ENCODE measurements around the gene CNTFR. TPM values are rescaled to one million over a fixed set of nuclear protein-coding genes. Genes with fewer than 3 reads are reported as not detected.
"Not testable (repeated sequence)": the region's sequence is repeated elsewhere in the genome, so short reads cannot be mapped to it uniquely, and the experiment has no call there.

Gene CNTFR
- total RNA-seq, 1 donor from 2014 or later = 1.1 TPM

GRCh38 chr9:34544035-34544434, 45.5 kb downstream of the CNTFR start:
- Histone ChIP-seq H3K36me3 (ENCODE audit: control insufficient read depth, insufficient read depth, low read length) (no peaks in the 10 kb centered on the region), H3K27me3 (ENCODE audit: control insufficient read depth, insufficient read depth, low read length) (peaks cover 17% of the 10 kb centered on the region), H3K4me3 (ENCODE audit: low read depth, low read length) (no peak overlapping the region)
- no peak for DNase-seq (ENCODE audit: low read depth)
- TF ChIP-seq CTCF (IDR thresholded peaks at IDR 0.05; ENCODE audit: insufficient read depth, low read length, poor library complexity, severe bottlenecking) = no peak

- no peak for TF ChIP-seq CTCF (IDR thresholded peaks at IDR 0.05; ENCODE audit: insufficient read depth, low read length, poor library complexity, severe bottlenecking)
- Histone ChIP-seq H3K27me3 (ENCODE audit: control insufficient read depth, insufficient read depth, low read length) (peaks cover 8% of the 10 kb centered on the region), H3K36me3 (ENCODE audit: control insufficient read depth, insufficient read depth, low read length) (no peaks in the 10 kb centered on the region), H3K4me3 (ENCODE audit: low read depth, low read length) (no peak overlapping the region)
- no peak for DNase-seq (ENCODE audit: low read depth)
These were observed 48.0 kb downstream of the CNTFR start for GRCh38 chr9:34541540-34541939.

- Histone ChIP-seq H3K4me3 (ENCODE audit: low read depth, low read length) (no peak overlapping the region), H3K27me3 (ENCODE audit: control insufficient read depth, insufficient read depth, low read length) (peaks cover 5% of the 10 kb centered on the region), H3K36me3 (ENCODE audit: control insufficient read depth, insufficient read depth, low read length) (no peaks in the 10 kb centered on the region)
- TF ChIP-seq CTCF (IDR thresholded peaks at IDR 0.05; ENCODE audit: insufficient read depth, low read length, poor library complexity, severe bottlenecking) = no peak
- DNase-seq (ENCODE audit: low read depth) = no peak
These were observed 48.7 kb downstream of the CNTFR start for GRCh38 chr9:34540827-34541226.

GRCh38 chr9:34536685-34537084, 52.8 kb downstream of the CNTFR start:
- Histone ChIP-seq H3K27me3 (ENCODE audit: control insufficient read depth, insufficient read depth, low read length) (peaks cover 5% of the 10 kb centered on the region), H3K4me3 (ENCODE audit: low read depth, low read length) (no peak overlapping the region), H3K36me3 (ENCODE audit: control insufficient read depth, insufficient read depth, low read length) (no peaks in the 10 kb centered on the region)
- TF ChIP-seq CTCF (IDR thresholded peaks at IDR 0.05; ENCODE audit: insufficient read depth, low read length, poor library complexity, severe bottlenecking) = no peak
- DNase-seq (ENCODE audit: low read depth) = no peak

- not testable (repeated sequence) for H3K4me3 ChIP-seq (ENCODE audit: low read depth, low read length); H3K36me3 ChIP-seq (ENCODE audit: control insufficient read depth, insufficient read depth, low read length); DNase-seq (ENCODE audit: low read depth); H3K27me3 ChIP-seq (ENCODE audit: control insufficient read depth, insufficient read depth, low read length)
These were observed 57.5 kb downstream of the CNTFR start for GRCh38 chr9:34532041-34532440.

GRCh38 chr9:34526026-34526425, 63.5 kb downstream of the CNTFR start:
- Histone ChIP-seq H3K27me3 (ENCODE audit: control insufficient read depth, insufficient read depth, low read length) (peaks cover 15% of the 10 kb centered on the region), H3K4me3 (ENCODE audit: low read depth, low read length) (no peak overlapping the region), H3K36me3 (ENCODE audit: control insufficient read depth, insufficient read depth, low read length) (no peaks in the 10 kb centered on the region)
- TF ChIP-seq CTCF (IDR thresholded peaks at IDR 0.05; ENCODE audit: insufficient read depth, low read length, poor library complexity, severe bottlenecking) = no peak
- no peak for DNase-seq (ENCODE audit: low read depth)
